Bladder microvascular endothelial cell (primary cell): Measurements from ENCODE around the gene RARS1. TPM values are rescaled to one million over a fixed set of nuclear protein-coding genes. Genes with fewer than 3 reads are reported as not detected.

ENCODE experiments used
- total RNA-seq: library from RNA; depleted of rRNA; stranded (reverse); fragments of >200 nt; gene quantifications from 2 replicates; pipeline ENCODE4 v1.2.3, GENCODE V29; 2014

The RARS1 gene
- 82.4 and 113 TPM in 2 replicates for total RNA-seq

DNA sequence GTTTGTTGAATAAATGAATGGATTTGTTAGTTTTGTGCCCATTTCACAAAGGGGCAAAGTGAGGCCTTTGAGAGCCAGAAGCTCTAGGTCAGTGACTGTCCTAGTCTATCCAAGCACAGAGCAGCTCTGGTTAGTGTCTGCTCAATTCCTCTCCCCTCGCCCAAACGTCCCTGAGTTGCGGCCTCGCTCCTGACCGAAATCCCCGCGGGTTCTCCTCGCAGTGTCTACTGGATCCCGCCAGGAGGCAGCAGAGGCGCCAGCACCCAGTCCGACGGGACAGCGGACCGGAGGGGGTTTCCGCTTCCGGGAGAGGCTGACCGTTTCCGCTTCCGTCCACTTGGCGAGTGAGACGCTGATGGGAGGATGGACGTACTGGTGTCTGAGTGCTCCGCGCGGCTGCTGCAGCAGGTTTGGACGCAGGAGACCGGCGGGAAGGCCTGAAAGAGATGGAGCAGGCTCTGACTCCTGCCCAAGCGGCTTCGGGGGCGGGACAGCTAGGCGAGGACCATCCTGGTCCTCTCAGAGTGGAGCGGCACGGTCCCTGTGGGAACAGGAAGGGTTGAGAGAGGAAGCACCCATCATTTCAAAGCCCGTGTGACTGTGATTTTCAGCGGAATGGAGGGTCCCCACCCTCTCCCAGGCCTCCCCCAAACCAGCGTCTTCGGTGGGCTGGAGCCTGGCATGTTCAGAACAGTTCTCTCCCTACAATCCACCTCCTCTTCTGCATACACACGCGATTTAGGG lies at the start of gene RARS1:
TSS of gene RARS1 (plus strand) at position 336 of the 744 bp plus-strand sequence. CDS start at position 364, 28 bp downstream.

GRCh38 chr5:168528521-168529373 lies 42.5 kb downstream of the RARS1 start, which contains the start of gene FBLL1:
TSS of gene FBLL1 (plus strand) at chr5:168529305. CDS start at chr5:168529505, 200 bp downstream.

Other genes with a start within 250 kb of the RARS1 start
- gene WWC1, start 194.8 kb upstream of the RARS1 start, total RNA-seq, result 0.16 and 0.31 TPM in 2 replicates
- gene FBLL1, start 42.8 kb downstream of the RARS1 start, total RNA-seq, result 0.65 and 0.69 TPM in 2 replicates
- 26.2 and 68.0 TPM in 2 replicates for gene PANK3, start 92.9 kb downstream of the RARS1 start, total RNA-seq